ENCODE data around the gene QRICH2. TPM values are rescaled to one million over a fixed set of nuclear protein-coding genes. Genes with fewer than 3 reads are reported as not detected.

The QRICH2 gene
- total and polyA plus RNA-seq, 8 donors, result 0.81 to 9.2 (median 1.7) TPM

- DNase-seq, result peak in 1 of 6 donors; percentile 62
- no peak for FAIRE-seq
- no peaks in the 10 kb centered on the region for H3K27me3 ChIP-seq
- intact Hi-C loops (cut with DNase I), result no loop called here
- no peaks in the 10 kb centered on the region for H3K9me3 ChIP-seq
- peaks cover 2 to 16% (median 5%) of the 10 kb centered on the region in 3 donors for H3K4me1 ChIP-seq
- TF ChIP-seq CTCF (IDR thresholded peaks at IDR 0.05), result no peak
- peak overlapping the region; percentile 70 to 94 (median 88) for H3K27ac ChIP-seq
- peak overlapping the region; percentile 53 to 98 (median 80) for H3K4me3 ChIP-seq
- H3K36me3 ChIP-seq, result no peaks in the 10 kb centered on the region
- 1% methylated on average over 18 of the region's 18 CpGs for WGBS, 2 donors
- ATAC-seq, result no peak
Observed at GRCh38 chr17:76354317-76354729, 46.2 kb upstream of the QRICH2 start.

- peak; percentile 96 to 99 (median 96) for ATAC-seq
- Histone ChIP-seq H3K27ac (peak within 1 kb of the TSS; percentile 70 to 94 (median 88)), H3K4me1 (peaks cover 2 to 16% (median 5%) of the 10 kb centered on the region in 3 donors), H3K27me3 (no peaks in the 10 kb centered on the region), H3K4me3 (peak within 1 kb of the TSS; percentile 53 to 98 (median 80)), H3K36me3 (no peaks in the 10 kb centered on the region), H3K9me3 (no peaks in the 10 kb centered on the region)
- TF ChIP-seq CTCF (IDR thresholded peaks at IDR 0.05), result peak in 1 of 4 donors; percentile 34
- FAIRE-seq, result no peak
- peak; percentile 89 to 95 (median 91) for DNase-seq
- intact Hi-C loops (cut with DNase I), result no loop called here
- WGBS, 2 donors, result 1% methylated on average over 60 to 75 of the region's 75 CpGs
Observed at GRCh38 chr17:76353599-76354316, 45.7 kb upstream of the QRICH2 start, which contains the start of gene PRPSAP1. Gene PRPSAP1 (minus strand): TSS chr17:76353916. CDS start chr17:76353703, 213 bp downstream.

GRCh38 chr17:76353004-76353598, 45.0 kb upstream of the QRICH2 start:
- WGBS, 2 donors, result 0 to 1% methylated on average over 44 to 51 of the region's 51 CpGs
- H3K27ac ChIP-seq, result peak overlapping the region; percentile 70 to 94 (median 88)
- no peaks in the 10 kb centered on the region for H3K27me3 ChIP-seq
- intact Hi-C loops (cut with DNase I), result no loop called here
- peak overlapping the region; percentile 53 to 98 (median 80) for H3K4me3 ChIP-seq
- no peaks in the 10 kb centered on the region for H3K36me3 ChIP-seq
- DNase-seq, result peak; percentile 30 to 79 (median 51)
- peaks cover 2 to 16% (median 5%) of the 10 kb centered on the region in 3 donors for H3K4me1 ChIP-seq
- no peaks in the 10 kb centered on the region for H3K9me3 ChIP-seq
- FAIRE-seq, result no peak
- peak; percentile 35 to 46 (median 38) for ATAC-seq
- no peak for TF ChIP-seq CTCF (IDR thresholded peaks at IDR 0.05)

- intact Hi-C loops (cut with DNase I), result no loop called here
- FAIRE-seq, result no peak
- H3K36me3 ChIP-seq, result no peaks in the 10 kb centered on the region
- H3K27ac ChIP-seq, result peak overlapping the region in 2 of 4 donors; percentile 27 to 66
- 32 to 34% methylated on average over 9 of the region's 9 CpGs for WGBS, 2 donors
- no peaks in the 10 kb centered on the region for H3K27me3 ChIP-seq
- peaks cover 2 to 16% (median 5%) of the 10 kb centered on the region in 3 donors for H3K4me1 ChIP-seq
- H3K9me3 ChIP-seq, result no peaks in the 10 kb centered on the region
- no peak for DNase-seq
- peak overlapping the region in 1 of 4 donors; percentile 98 for H3K4me3 ChIP-seq
- TF ChIP-seq CTCF (IDR thresholded peaks at IDR 0.05), result no peak
- ATAC-seq, result no peak
Observed at GRCh38 chr17:76351526-76352071, 43.5 kb upstream of the QRICH2 start.

Data from pancreas (tissue), 10 donors.